Lung (tissue), 12 donors: ENCODE results near the gene PTPRG. TPM values are rescaled to one million over a fixed set of nuclear protein-coding genes. Genes with fewer than 3 reads are reported as not detected.

Experiments
- ATAC-seq: fragments of 200-7000 bp; cut with Tn5 transposase; one replicate; pipeline ENCODE4 v1.9.1; 2020; ENCODE audit warnings: moderate number of reproducible peaks; ENCODE audit not compliant: insufficient read depth, low FRiP score
- DNase-seq, 3 donors: peaks; one replicate each; pipeline ENCODE4 v3.0.0-alpha.2; 2013 to 2017
- H3K27ac ChIP-seq, 2 donors: one replicate each; pipeline ENCODE4 v1.5.1; 2013; ENCODE audit warnings: mild to moderate bottlenecking in 2 of 2, moderate library complexity in 2 of 2, control low read depth in 1 of 2, inconsistent platforms in 1 of 2, low read depth in 1 of 2, low read length in 1 of 2
- H3K27me3 ChIP-seq, 3 donors: one replicate each; pipeline ENCODE4 v1.5.1; 2013; ENCODE audit warnings: low read length in 2 of 3; ENCODE audit not compliant: control insufficient read depth in 3 of 3, insufficient read depth in 3 of 3
- H3K36me3 ChIP-seq, 4 donors: one replicate each; pipeline ENCODE4 v1.5.1; 2013; ENCODE audit warnings: low read length in 4 of 4, mild to moderate bottlenecking in 1 of 4, moderate library complexity in 1 of 4; ENCODE audit not compliant: control insufficient read depth in 4 of 4, insufficient read depth in 4 of 4
- H3K4me1 ChIP-seq, 5 donors: one replicate each; pipeline ENCODE4 v1.5.1; 2013; ENCODE audit warnings: low read length in 5 of 5, mild to moderate bottlenecking in 2 of 5, moderate library complexity in 1 of 5; ENCODE audit not compliant: control insufficient read depth in 5 of 5, insufficient read depth in 5 of 5
- H3K4me3 ChIP-seq: one replicate; pipeline ENCODE4 v1.5.1; 2013; ENCODE audit warnings: mild to moderate bottlenecking, control low read depth, moderate library complexity
- H3K9ac ChIP-seq, 2 donors: one replicate each; pipeline ENCODE4 v1.5.1; 2013; ENCODE audit warnings: low read length in 2 of 2, control low read depth in 1 of 2; ENCODE audit not compliant: insufficient read depth in 1 of 2
- H3K9me3 ChIP-seq, 4 donors: one replicate each; pipeline ENCODE4 v1.5.1; 2013; ENCODE audit warnings: low read length in 3 of 4, mild to moderate bottlenecking in 1 of 4, moderate library complexity in 1 of 4; ENCODE audit not compliant: control insufficient read depth in 4 of 4, insufficient read depth in 3 of 4
- WGBS, 2 donors: extraction: QIAGEN DNeasy Blood & Tissue Kit; methylation state at CpG; one replicate each; pipeline ENCODE4 v1.1.7; 2013; 5-methylcytosine and 5-hydroxymethylcytosine counted together
- polyA plus RNA-seq, 2 donors: library from polyadenylated mRNA; stranded (reverse); fragments of 200-250 nt; gene quantifications; one replicate each; pipeline ENCODE4 v1.2.1, GENCODE V29; 2013
- total RNA-seq, 2 donors: library from RNA; depleted of rRNA in 1 of 2; stranded (reverse); fragments of >200 nt in 1 of 2; gene quantifications; one replicate each; pipeline ENCODE4 v1.2.1, GENCODE V29; 2014 to 2021
- TF ChIP-seq, protein P1 (sequence below): IDR thresholded peaks from 2 replicates; pipeline ENCODE4 v1.5.1; 2012; ENCODE audit warnings: mild to moderate bottlenecking; ENCODE audit errors: control extremely low read depth, extremely low read depth
- donor health status: control.
- donor health status: control.
- donor health status: Bipolar disorder and iron deficiency.
- donor health status: healthy.
- donor health status: DM: yes; HTN: yes; CAD: no.

Gene PTPRG
- total and polyA plus RNA-seq, 4 donors = 8.5 to 131 (median 75.9) TPM

GRCh38 chr3:61648481-61648880 is 87.1 kb downstream of the PTPRG start:
- H3K4me3 ChIP-seq = no peak overlapping the region

GRCh38 chr3:61649381-61650170 is 88.2 kb downstream of the PTPRG start:
- no peaks in the 10 kb centered on the region for H3K36me3 ChIP-seq
- WGBS, 2 donors = 71 to 74% methylated on average over 5 of the region's 5 CpGs
- H3K9me3 ChIP-seq = peaks cover 0 to 3% (median 0%) of the 10 kb centered on the region in 4 donors
- H3K27me3 ChIP-seq = no peaks in the 10 kb centered on the region
- H3K27ac ChIP-seq = no peak overlapping the region
- H3K4me3 ChIP-seq = no peak overlapping the region
- no peak for DNase-seq
- no peak for ATAC-seq
- peaks cover 0 to 26% (median 8%) of the 10 kb centered on the region in 5 donors for H3K4me1 ChIP-seq
- no peak overlapping the region for H3K9ac ChIP-seq
- TF ChIP-seq, protein P1, sequence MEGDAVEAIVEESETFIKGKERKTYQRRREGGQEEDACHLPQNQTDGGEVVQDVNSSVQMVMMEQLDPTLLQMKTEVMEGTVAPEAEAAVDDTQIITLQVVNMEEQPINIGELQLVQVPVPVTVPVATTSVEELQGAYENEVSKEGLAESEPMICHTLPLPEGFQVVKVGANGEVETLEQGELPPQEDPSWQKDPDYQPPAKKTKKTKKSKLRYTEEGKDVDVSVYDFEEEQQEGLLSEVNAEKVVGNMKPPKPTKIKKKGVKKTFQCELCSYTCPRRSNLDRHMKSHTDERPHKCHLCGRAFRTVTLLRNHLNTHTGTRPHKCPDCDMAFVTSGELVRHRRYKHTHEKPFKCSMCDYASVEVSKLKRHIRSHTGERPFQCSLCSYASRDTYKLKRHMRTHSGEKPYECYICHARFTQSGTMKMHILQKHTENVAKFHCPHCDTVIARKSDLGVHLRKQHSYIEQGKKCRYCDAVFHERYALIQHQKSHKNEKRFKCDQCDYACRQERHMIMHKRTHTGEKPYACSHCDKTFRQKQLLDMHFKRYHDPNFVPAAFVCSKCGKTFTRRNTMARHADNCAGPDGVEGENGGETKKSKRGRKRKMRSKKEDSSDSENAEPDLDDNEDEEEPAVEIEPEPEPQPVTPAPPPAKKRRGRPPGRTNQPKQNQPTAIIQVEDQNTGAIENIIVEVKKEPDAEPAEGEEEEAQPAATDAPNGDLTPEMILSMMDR = no peak

More at GRCh38 chr3:61648481-61648880, 87.1 kb downstream of the PTPRG start:
- ATAC-seq (no peak), DNase-seq (no peak)
- WGBS, 2 donors = 52 to 59% methylated on average over 2 of the region's 2 CpGs
- Histone ChIP-seq H3K4me1 (peaks cover 0 to 26% (median 8%) of the 10 kb centered on the region in 5 donors), H3K27me3 (no peaks in the 10 kb centered on the region), H3K27ac (no peak overlapping the region), H3K9me3 (peaks cover 0 to 3% (median 0%) of the 10 kb centered on the region in 4 donors), H3K9ac (no peak overlapping the region), H3K36me3 (no peaks in the 10 kb centered on the region)
- TF ChIP-seq, protein P1 = no peak

- no peak for ATAC-seq
- TF ChIP-seq, protein P1 = no peak
- WGBS, 2 donors = 55 to 78% methylated on average over 7 of the region's 7 CpGs
- Histone ChIP-seq H3K27ac (no peak overlapping the region), H3K9me3 (peaks cover 0 to 3% (median 0%) of the 10 kb centered on the region in 4 donors), H3K4me1 (peaks cover 0 to 26% (median 8%) of the 10 kb centered on the region in 5 donors), H3K9ac (no peak overlapping the region), H3K4me3 (no peak overlapping the region), H3K36me3 (no peaks in the 10 kb centered on the region), H3K27me3 (no peaks in the 10 kb centered on the region)
- DNase-seq = peak; percentile 64 to 84 (median 76)
Measured at GRCh38 chr3:61650276-61650675, 88.9 kb downstream of the PTPRG start.
